KMS-11 (cell line): ENCODE measurements around the gene ZBTB6.

Experiments
- H2AFZ ChIP-seq: fragments of 200-600 bp; sonication (generic); 2 replicates; pipeline ENCODE4 v1.6.1; 2016; ENCODE audit warnings: antibody characterized with exemption, mixed run types, low read depth
- H3K27ac ChIP-seq: fragments of 200-600 bp; sonication (generic); 2 replicates; pipeline ENCODE4 v1.6.1; 2016; ENCODE audit warnings: mild to moderate bottlenecking, mixed run types
- H3K27me3 ChIP-seq: fragments of 200-600 bp; sonication (generic); 2 replicates; pipeline ENCODE4 v1.6.1; 2017; ENCODE audit warnings: mild to moderate bottlenecking, low read depth, mixed run types, moderate library complexity; ENCODE audit not compliant: insufficient read depth
- H3K36me3 ChIP-seq: fragments of 200-600 bp; sonication (generic); 2 replicates; pipeline ENCODE4 v1.6.1; 2017; ENCODE audit warnings: mild to moderate bottlenecking, mixed run types; ENCODE audit not compliant: insufficient read depth
- H3K4me1 ChIP-seq: fragments of 200-600 bp; sonication (generic); 2 replicates; pipeline ENCODE4 v1.6.1; 2016; ENCODE audit warnings: mild to moderate bottlenecking, low read depth, mixed run types; ENCODE audit not compliant: poor library complexity, severe bottlenecking
- H3K4me2 ChIP-seq: fragments of 200-600 bp; sonication (generic); 2 replicates; pipeline ENCODE4 v1.7.0; 2016; ENCODE audit warnings: mild to moderate bottlenecking, mixed run types
- H3K4me3 ChIP-seq: fragments of 200-600 bp; sonication (generic); IDR thresholded peaks from 2 replicates; pipeline ENCODE4 v1.6.1; 2017; ENCODE audit warnings: low read depth, low read length, mixed read lengths; ENCODE audit not compliant: insufficient read depth
- H3K79me2 ChIP-seq: fragments of 200-600 bp; sonication (generic); 2 replicates; pipeline ENCODE4 v1.6.1; 2016; ENCODE audit warnings: low read depth, mixed run types; ENCODE audit not compliant: insufficient read depth
- H3K9ac ChIP-seq: fragments of 200-600 bp; sonication (generic); 2 replicates; pipeline ENCODE4 v1.6.1; 2016; ENCODE audit warnings: mild to moderate bottlenecking, mixed run types
- H4K20me1 ChIP-seq: fragments of 200-600 bp; sonication (generic); 2 replicates; pipeline ENCODE4 v1.6.1; 2016; ENCODE audit warnings: mild to moderate bottlenecking, mixed run types; ENCODE audit not compliant: insufficient read depth
- CTCF ChIP-seq: fragments of 200-600 bp; sonication (generic); conservative IDR thresholded peaks from 2 replicates; pipeline ENCODE4 v1.6.1; 2017; ENCODE audit warnings: low read depth, mild to moderate bottlenecking, antibody characterized with exemption, low read length, moderate library complexity, mixed read lengths

ZBTB6 gene

GRCh38 chr9:122865300-122865699, 47.8 kb downstream of the ZBTB6 start:
- Histone ChIP-seq H3K36me3 (no peaks in the 10 kb centered on the region), H3K9ac (no peak overlapping the region)

GRCh38 chr9:122863407-122863806, 49.7 kb downstream of the ZBTB6 start:
- H3K4me3 ChIP-seq, result no peak overlapping the region
- H3K4me1 ChIP-seq, result no peaks in the 10 kb centered on the region
- no peaks in the 10 kb centered on the region for H3K36me3 ChIP-seq
- H3K27me3 ChIP-seq, result no peaks in the 10 kb centered on the region
- no peaks in the 10 kb centered on the region for H4K20me1 ChIP-seq
- no peak overlapping the region for H3K4me2 ChIP-seq
- H3K9ac ChIP-seq, result no peak overlapping the region
- no peak overlapping the region for H3K27ac ChIP-seq
- H3K79me2 ChIP-seq, result no peaks in the 10 kb centered on the region
- no peak overlapping the region for H2AFZ ChIP-seq
- TF ChIP-seq CTCF, result no peak

More at GRCh38 chr9:122865300-122865699, 47.8 kb downstream of the ZBTB6 start:
- no peak overlapping the region for H2AFZ ChIP-seq
- no peak for TF ChIP-seq CTCF
- H3K27me3 ChIP-seq, result no peaks in the 10 kb centered on the region
- H3K4me3 ChIP-seq, result no peak overlapping the region
- no peak overlapping the region for H3K4me2 ChIP-seq
- H4K20me1 ChIP-seq, result no peaks in the 10 kb centered on the region
- H3K27ac ChIP-seq, result no peak overlapping the region
- H3K4me1 ChIP-seq, result no peaks in the 10 kb centered on the region
- H3K79me2 ChIP-seq, result no peaks in the 10 kb centered on the region

GRCh38 chr9:122860319-122861142, 52.6 kb downstream of the ZBTB6 start:
- H2AFZ ChIP-seq, result no peak overlapping the region
- H3K36me3 ChIP-seq, result no peaks in the 10 kb centered on the region
- H3K27me3 ChIP-seq, result no peaks in the 10 kb centered on the region
- no peak overlapping the region for H3K9ac ChIP-seq
- no peak for TF ChIP-seq CTCF
- H4K20me1 ChIP-seq, result no peaks in the 10 kb centered on the region
- H3K4me3 ChIP-seq, result no peak overlapping the region
- no peaks in the 10 kb centered on the region for H3K4me1 ChIP-seq
- no peak overlapping the region for H3K27ac ChIP-seq
- no peak overlapping the region for H3K4me2 ChIP-seq
- no peaks in the 10 kb centered on the region for H3K79me2 ChIP-seq
